Measurements from ENCODE around the gene S100PBP.

DNA sequence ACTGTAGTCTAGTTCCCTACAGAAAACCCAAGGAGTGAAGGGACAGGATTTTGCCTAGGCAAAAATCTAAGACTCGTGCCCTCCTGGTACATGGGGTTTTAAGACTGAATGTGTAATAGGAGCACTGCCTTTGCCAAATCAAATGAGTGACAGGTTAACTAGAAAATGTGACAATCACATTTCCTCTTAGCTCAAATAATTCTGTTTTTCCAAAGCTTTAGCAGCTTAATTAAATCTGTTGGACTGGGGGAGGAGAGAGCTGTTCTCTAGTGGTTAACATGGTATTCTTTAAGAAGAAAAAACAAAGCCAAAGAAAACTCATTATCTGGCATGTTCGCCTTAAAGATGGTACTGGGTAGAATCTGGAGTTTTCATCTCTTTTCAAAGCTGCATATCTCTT is 40.7 kb downstream of the S100PBP start:
- TF ChIP-seq, protein P1, sequence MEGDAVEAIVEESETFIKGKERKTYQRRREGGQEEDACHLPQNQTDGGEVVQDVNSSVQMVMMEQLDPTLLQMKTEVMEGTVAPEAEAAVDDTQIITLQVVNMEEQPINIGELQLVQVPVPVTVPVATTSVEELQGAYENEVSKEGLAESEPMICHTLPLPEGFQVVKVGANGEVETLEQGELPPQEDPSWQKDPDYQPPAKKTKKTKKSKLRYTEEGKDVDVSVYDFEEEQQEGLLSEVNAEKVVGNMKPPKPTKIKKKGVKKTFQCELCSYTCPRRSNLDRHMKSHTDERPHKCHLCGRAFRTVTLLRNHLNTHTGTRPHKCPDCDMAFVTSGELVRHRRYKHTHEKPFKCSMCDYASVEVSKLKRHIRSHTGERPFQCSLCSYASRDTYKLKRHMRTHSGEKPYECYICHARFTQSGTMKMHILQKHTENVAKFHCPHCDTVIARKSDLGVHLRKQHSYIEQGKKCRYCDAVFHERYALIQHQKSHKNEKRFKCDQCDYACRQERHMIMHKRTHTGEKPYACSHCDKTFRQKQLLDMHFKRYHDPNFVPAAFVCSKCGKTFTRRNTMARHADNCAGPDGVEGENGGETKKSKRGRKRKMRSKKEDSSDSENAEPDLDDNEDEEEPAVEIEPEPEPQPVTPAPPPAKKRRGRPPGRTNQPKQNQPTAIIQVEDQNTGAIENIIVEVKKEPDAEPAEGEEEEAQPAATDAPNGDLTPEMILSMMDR (IDR thresholded peaks at IDR 0.05), result no peak
- TF ChIP-seq POLR2AphosphoS5 (IDR thresholded peaks at IDR 0.05) (no peak), POLR2A (IDR thresholded peaks at IDR 0.05; ENCODE audit: low read depth) (no peak), EP300 (IDR thresholded peaks at IDR 0.05) (no peak)

Data from esophagus muscularis mucosa (tissue), 4 donors.